Measurements from ENCODE around the gene LLGL2. TPM values are rescaled to one million over a fixed set of nuclear protein-coding genes. Genes with fewer than 3 reads are reported as not detected.

Gene LLGL2
- total RNA-seq, 1 donor from 2014 or later, result 2.0 TPM

GRCh38 chr17:75524269-75524969 lies 1.1 kb upstream of the LLGL2 start:
- H3K36me3 ChIP-seq, result peaks cover 13% of the 10 kb centered on the region
- peak overlapping the region; percentile 82 for H3K4me3 ChIP-seq
- intact Hi-C loops (cut with micrococcal nuclease), result no loop called here
- DNase-seq, result no peak
- H3K4me1 ChIP-seq, result peaks cover 21% of the 10 kb centered on the region
- H3K27ac ChIP-seq (replicated peaks), result peak overlapping the region; percentile 82
- no peaks in the 10 kb centered on the region for H3K9me3 ChIP-seq (replicated peaks)
- H3K27me3 ChIP-seq (ENCODE audit: low read depth), result no peaks in the 10 kb centered on the region
- TF ChIP-seq, protein P1, sequence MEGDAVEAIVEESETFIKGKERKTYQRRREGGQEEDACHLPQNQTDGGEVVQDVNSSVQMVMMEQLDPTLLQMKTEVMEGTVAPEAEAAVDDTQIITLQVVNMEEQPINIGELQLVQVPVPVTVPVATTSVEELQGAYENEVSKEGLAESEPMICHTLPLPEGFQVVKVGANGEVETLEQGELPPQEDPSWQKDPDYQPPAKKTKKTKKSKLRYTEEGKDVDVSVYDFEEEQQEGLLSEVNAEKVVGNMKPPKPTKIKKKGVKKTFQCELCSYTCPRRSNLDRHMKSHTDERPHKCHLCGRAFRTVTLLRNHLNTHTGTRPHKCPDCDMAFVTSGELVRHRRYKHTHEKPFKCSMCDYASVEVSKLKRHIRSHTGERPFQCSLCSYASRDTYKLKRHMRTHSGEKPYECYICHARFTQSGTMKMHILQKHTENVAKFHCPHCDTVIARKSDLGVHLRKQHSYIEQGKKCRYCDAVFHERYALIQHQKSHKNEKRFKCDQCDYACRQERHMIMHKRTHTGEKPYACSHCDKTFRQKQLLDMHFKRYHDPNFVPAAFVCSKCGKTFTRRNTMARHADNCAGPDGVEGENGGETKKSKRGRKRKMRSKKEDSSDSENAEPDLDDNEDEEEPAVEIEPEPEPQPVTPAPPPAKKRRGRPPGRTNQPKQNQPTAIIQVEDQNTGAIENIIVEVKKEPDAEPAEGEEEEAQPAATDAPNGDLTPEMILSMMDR (IDR thresholded peaks at IDR 0.05; ENCODE audit: borderline replicate concordance), result no peak

- Histone ChIP-seq H3K27me3 (ENCODE audit: low read depth) (no peaks in the 10 kb centered on the region), H3K36me3 (peaks cover 13% of the 10 kb centered on the region), H3K4me3 (peak overlapping the region; percentile 82), H3K9me3 (replicated peaks) (no peaks in the 10 kb centered on the region), H3K27ac (replicated peaks) (peak overlapping the region; percentile 82), H3K4me1 (peaks cover 21% of the 10 kb centered on the region)
- DNase-seq, result no peak
- TF ChIP-seq, protein P1 (IDR thresholded peaks at IDR 0.05; ENCODE audit: borderline replicate concordance), result no peak
- intact Hi-C loops (cut with micrococcal nuclease), result no loop called here
Measured at GRCh38 chr17:75525806-75526554, 483 bp downstream of the LLGL2 start.

DNA sequence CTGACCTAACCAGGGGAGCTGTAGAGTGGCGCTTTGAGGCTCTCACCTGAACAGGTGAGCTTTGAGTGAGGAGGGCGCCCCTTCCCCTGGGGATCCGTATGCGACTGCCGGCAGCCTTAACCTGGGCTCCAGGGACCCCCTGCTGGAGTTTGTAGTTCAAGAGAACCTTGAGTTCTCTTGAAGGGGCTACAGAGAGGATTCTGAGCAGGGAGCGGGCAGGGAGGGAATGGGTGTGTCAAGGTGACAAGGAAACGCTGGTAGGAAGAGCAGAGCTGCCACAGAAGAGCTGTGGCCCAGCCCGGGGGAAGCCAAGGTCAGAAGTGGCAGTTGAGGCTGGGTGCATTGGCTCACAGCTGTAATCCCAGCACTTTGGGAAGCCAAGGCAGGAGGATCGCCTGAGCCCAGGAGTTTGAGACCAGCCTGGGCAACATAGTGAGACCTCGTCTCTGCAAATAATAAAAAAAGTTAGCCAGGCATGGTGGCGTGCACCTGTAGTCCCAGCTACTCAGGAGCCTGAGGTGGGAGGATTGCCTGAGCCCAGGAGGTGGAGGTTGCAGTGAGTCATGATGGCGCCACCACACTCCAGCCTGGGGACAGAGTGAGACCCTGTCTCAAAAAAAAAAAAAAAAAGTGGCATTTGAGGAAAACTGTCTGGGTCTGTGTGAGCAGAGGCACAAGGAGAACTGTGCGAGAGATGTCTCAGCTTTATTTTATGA lies 1.2 kb downstream of the LLGL2 start:
- Histone ChIP-seq H3K9me3 (replicated peaks) (no peaks in the 10 kb centered on the region), H3K4me3 (peak overlapping the region; percentile 82), H3K27ac (replicated peaks) (no peak overlapping the region), H3K36me3 (peaks cover 8% of the 10 kb centered on the region), H3K27me3 (ENCODE audit: low read depth) (no peaks in the 10 kb centered on the region), H3K4me1 (peaks cover 21% of the 10 kb centered on the region)
- DNase-seq, result no peak
- intact Hi-C loops (cut with micrococcal nuclease), result no loop called here
- TF ChIP-seq, protein P1 (IDR thresholded peaks at IDR 0.05; ENCODE audit: borderline replicate concordance), result no peak

DNA sequence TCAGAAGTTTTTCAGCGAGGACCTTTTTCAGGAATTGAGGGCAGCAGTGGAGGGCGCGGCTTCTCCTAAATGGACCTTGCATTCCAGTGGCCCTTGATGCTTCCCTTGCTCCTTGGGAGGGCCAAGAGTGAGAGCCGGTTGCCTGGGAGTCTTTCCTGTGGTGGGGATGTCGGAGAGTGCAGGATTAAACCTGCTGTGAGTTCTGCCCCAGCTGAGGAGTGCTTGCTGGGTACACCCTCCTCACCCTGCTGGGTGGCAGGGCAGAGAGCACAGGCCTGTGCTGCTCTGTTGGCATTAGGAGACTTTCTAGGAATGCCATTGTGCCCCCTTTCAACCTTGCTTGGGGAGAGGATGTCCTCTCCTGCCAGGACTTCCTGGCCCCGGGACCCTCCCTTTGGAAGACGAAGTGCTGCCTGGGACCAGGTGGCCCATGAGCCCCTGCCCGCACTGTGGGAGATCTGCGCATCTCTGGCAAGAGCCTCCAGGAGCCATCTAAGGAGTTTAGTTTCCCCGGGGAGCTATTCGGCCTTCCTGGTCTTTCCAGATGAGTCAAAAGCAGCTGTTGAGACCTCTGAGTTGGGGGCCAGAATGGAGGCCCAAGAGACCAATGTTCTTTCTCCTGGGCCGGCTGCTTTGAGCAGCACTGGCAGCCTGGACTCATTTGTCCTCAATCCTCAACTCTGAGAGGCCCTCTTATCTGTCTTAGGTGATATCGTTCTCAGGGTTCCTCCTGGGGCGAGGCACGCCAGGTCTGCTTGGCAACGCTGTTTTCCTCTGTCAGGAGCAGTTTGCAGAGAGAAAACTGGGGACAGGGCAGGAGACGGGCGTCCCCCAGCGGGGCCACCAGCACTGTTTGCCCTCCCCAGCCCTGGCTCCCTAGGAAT lies 5.6 kb downstream of the LLGL2 start:
- H3K36me3 ChIP-seq, result no peaks in the 10 kb centered on the region
- H3K4me1 ChIP-seq, result peaks cover 7% of the 10 kb centered on the region
- H3K27ac ChIP-seq (replicated peaks), result no peak overlapping the region
- H3K9me3 ChIP-seq (replicated peaks), result no peaks in the 10 kb centered on the region
- no peak for DNase-seq
- H3K4me3 ChIP-seq, result no peak overlapping the region
- no peaks in the 10 kb centered on the region for H3K27me3 ChIP-seq (ENCODE audit: low read depth)
- TF ChIP-seq, protein P1 (IDR thresholded peaks at IDR 0.05; ENCODE audit: borderline replicate concordance), result no peak
- intact Hi-C loops (cut with micrococcal nuclease), result no loop called here

DNA sequence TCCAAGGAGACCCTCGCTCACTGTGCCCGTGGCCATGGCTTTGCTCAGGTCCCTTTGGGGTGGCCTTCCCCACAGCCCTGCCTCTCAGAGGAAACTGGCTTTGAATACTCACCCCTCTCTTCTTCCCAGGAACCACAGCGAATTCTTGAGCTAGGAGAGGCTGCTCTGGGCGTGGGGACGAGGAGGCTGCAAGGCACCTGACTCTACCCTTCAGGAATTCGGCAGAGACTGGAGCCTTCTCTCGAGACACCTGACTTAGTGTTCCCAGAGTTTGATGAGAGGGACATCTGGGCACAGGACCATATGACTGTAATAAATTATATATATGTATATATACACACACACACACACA lies 6.2 kb downstream of the LLGL2 start:
- H3K36me3 ChIP-seq, result no peaks in the 10 kb centered on the region
- H3K4me3 ChIP-seq, result no peak overlapping the region
- H3K27me3 ChIP-seq (ENCODE audit: low read depth), result no peaks in the 10 kb centered on the region
- intact Hi-C loops (cut with micrococcal nuclease), result no loop called here
- H3K4me1 ChIP-seq, result peaks cover under 1% of the 10 kb centered on the region
- no peak for DNase-seq
- TF ChIP-seq, protein P1 (IDR thresholded peaks at IDR 0.05; ENCODE audit: borderline replicate concordance), result no peak
- no peaks in the 10 kb centered on the region for H3K9me3 ChIP-seq (replicated peaks)
- no peak overlapping the region for H3K27ac ChIP-seq (replicated peaks)

All from left ventricle myocardium inferior (tissue), 1 donor.